ENCODE results near the gene C12orf57.

- TF ChIP-seq POLR2A (IDR thresholded peaks at IDR 0.05) (no peak), CTCF (IDR thresholded peaks at IDR 0.05) (no peak)
Measured at GRCh38 chr12:6951551-6952120, 7.8 kb downstream of the C12orf57 start.
